Testis (tissue), 2 donors: ENCODE measurements around the gene CCDC54.

ENCODE experiments used
- POLR2A ChIP-seq: fragments of 450-650 bp; IDR thresholded peaks from one replicate; pipeline ENCODE4 v1.6.1; 2017; ENCODE audit warnings: antibody characterized with exemption, mild to moderate bottlenecking, moderate library complexity
- TF ChIP-seq, protein P1 (sequence below), 3 experiments: fragments of 450-650 bp in 2 of 3; fragments of 200-600 bp in 1 of 3; sonication (generic) in 1 of 3; IDR thresholded peaks; one replicate each; pipeline ENCODE4 v1.5.1; 2016 to 2019; ENCODE audit warnings: antibody characterized with exemption in 3 of 3, mild to moderate bottlenecking in 2 of 3, moderate library complexity in 1 of 3

DNA sequence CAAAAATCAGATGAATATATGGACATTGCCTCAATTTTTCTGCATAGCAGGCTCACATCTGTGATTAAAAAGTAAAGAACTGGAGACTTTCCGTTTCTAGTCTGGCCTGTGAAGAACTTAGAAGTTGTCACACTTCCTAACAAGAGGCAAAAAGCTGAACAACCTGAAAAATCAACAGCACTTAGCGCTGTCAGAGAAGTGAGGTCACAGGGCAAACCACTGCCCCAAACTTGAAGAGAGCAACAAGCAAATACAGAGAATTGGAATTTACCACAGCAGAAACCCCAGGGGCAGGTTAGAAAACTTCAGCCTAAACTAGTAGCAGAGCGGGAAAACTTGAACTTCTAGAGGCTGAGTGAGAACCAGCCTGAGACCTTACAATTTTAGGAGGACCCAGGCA lies 38.9 kb downstream of the CCDC54 start:
- TF ChIP-seq, protein P1, sequence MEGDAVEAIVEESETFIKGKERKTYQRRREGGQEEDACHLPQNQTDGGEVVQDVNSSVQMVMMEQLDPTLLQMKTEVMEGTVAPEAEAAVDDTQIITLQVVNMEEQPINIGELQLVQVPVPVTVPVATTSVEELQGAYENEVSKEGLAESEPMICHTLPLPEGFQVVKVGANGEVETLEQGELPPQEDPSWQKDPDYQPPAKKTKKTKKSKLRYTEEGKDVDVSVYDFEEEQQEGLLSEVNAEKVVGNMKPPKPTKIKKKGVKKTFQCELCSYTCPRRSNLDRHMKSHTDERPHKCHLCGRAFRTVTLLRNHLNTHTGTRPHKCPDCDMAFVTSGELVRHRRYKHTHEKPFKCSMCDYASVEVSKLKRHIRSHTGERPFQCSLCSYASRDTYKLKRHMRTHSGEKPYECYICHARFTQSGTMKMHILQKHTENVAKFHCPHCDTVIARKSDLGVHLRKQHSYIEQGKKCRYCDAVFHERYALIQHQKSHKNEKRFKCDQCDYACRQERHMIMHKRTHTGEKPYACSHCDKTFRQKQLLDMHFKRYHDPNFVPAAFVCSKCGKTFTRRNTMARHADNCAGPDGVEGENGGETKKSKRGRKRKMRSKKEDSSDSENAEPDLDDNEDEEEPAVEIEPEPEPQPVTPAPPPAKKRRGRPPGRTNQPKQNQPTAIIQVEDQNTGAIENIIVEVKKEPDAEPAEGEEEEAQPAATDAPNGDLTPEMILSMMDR (IDR thresholded peaks at IDR 0.05) = no peak
- no peak for TF ChIP-seq POLR2A
